HepG2 (cell line): Measurements from ENCODE around the gene TCF23. TPM values are rescaled to one million over a fixed set of nuclear protein-coding genes. Genes with fewer than 3 reads are reported as not detected.

ENCODE experiments used
- ATRX ChIP-seq: sonication (generic); formaldehyde crosslinking; IDR thresholded peaks from 2 replicates; pipeline ENCODE4 v1.4.0; 2020; ENCODE audit warnings: missing genetic modification reagents, borderline replicate concordance
- CHCHD3 ChIP-seq: sonication (generic); formaldehyde crosslinking; IDR thresholded peaks from 2 replicates; pipeline ENCODE4 v1.8.0; 2022; ENCODE audit warnings: mild to moderate bottlenecking, missing genetic modification reagents, moderate library complexity
- DNMT1 ChIP-seq: sonication (generic); formaldehyde crosslinking; IDR thresholded peaks from 2 replicates; pipeline ENCODE4 v1.5.1; 2020; ENCODE audit warnings: mild to moderate bottlenecking, missing genetic modification reagents
- FOXC1 ChIP-seq: sonication (generic); formaldehyde crosslinking; IDR thresholded peaks from 2 replicates; pipeline ENCODE4 v1.8.0; 2022; ENCODE audit warnings: mild to moderate bottlenecking, missing genetic modification reagents, borderline replicate concordance
- IKZF5 ChIP-seq: IDR thresholded peaks from 2 replicates; pipeline ENCODE4 v1.6.1; 2018; ENCODE audit warnings: missing genetic modification reagents, mild to moderate bottlenecking, missing compliant biosample characterization
- MXI1 ChIP-seq: IDR thresholded peaks from 3 replicates; pipeline ENCODE4 v1.6.1; 2012; ENCODE audit warnings: low read depth, low read length, inconsistent platforms, borderline replicate concordance
- MYC ChIP-seq: sonication (generic); formaldehyde crosslinking; IDR thresholded peaks from 2 replicates; pipeline ENCODE4 v1.9.0; 2021; ENCODE audit warnings: missing genetic modification reagents, borderline replicate concordance
- NRL ChIP-seq: sonication (generic); formaldehyde crosslinking; IDR thresholded peaks from 2 replicates; pipeline ENCODE4 v1.5.0; 2020; ENCODE audit warnings: missing genetic modification reagents, mild to moderate bottlenecking, moderate library complexity, borderline replicate concordance
- PLSCR1 ChIP-seq: sonication (generic); formaldehyde crosslinking; IDR thresholded peaks from 2 replicates; pipeline ENCODE4 v1.5.0; 2020; ENCODE audit warnings: missing genetic modification reagents, mild to moderate bottlenecking, borderline replicate concordance
- POLR2AphosphoS5 ChIP-seq: IDR thresholded peaks from 2 replicates; pipeline ENCODE4 v1.6.1; 2012; ENCODE audit warnings: low read depth, low read length
- SP2 ChIP-seq: sonication (generic); formaldehyde crosslinking; IDR thresholded peaks from 2 replicates; pipeline ENCODE4 v1.5.1; 2020; ENCODE audit warnings: mild to moderate bottlenecking, missing genetic modification reagents
- SP5 ChIP-seq: IDR thresholded peaks from 2 replicates; pipeline ENCODE4 v1.6.1; 2016; ENCODE audit warnings: low read depth, borderline replicate concordance
- SPEN ChIP-seq: sonication (generic); formaldehyde crosslinking; IDR thresholded peaks from 2 replicates; pipeline ENCODE4 v1.5.1; 2020; ENCODE audit warnings: low read depth, mild to moderate bottlenecking, missing genetic modification reagents
- TFDP1 ChIP-seq: IDR thresholded peaks from 2 replicates; pipeline ENCODE4 v1.6.1; 2016; ENCODE audit warnings: missing compliant biosample characterization, missing genetic modification reagents, borderline replicate concordance
- YEATS2 ChIP-seq: sonication (generic); formaldehyde crosslinking; IDR thresholded peaks from 2 replicates; pipeline ENCODE4 v1.4.0; 2020; ENCODE audit warnings: missing genetic modification reagents, borderline replicate concordance
- ZFP36 ChIP-seq: fragments of 150-350 bp; IDR thresholded peaks from 2 replicates; pipeline ENCODE4 v1.6.1; 2018; ENCODE audit warnings: borderline replicate concordance, low read length, low read depth; ENCODE audit not compliant: partially characterized antibody
- ZFP82 ChIP-seq: sonication (generic); formaldehyde crosslinking; IDR thresholded peaks from 2 replicates; pipeline ENCODE4 v1.5.1; 2020; ENCODE audit warnings: mild to moderate bottlenecking, missing genetic modification reagents, borderline replicate concordance
- ZNF333 ChIP-seq: sonication (generic); formaldehyde crosslinking; IDR thresholded peaks from 2 replicates; pipeline ENCODE4 v1.4.0; 2020; ENCODE audit warnings: mild to moderate bottlenecking, missing genetic modification reagents, borderline replicate concordance
- ZNF432 ChIP-seq: sonication (generic); formaldehyde crosslinking; IDR thresholded peaks from 2 replicates; pipeline ENCODE4 v1.5.0; 2020; ENCODE audit warnings: missing genetic modification reagents, mild to moderate bottlenecking, borderline replicate concordance
- ZNF598 ChIP-seq: sonication (generic); formaldehyde crosslinking; IDR thresholded peaks from 2 replicates; pipeline ENCODE4 v1.5.1; 2020; ENCODE audit warnings: mild to moderate bottlenecking, missing genetic modification reagents, borderline replicate concordance
- ZNF768 ChIP-seq: sonication (generic); formaldehyde crosslinking; IDR thresholded peaks from 2 replicates; pipeline ENCODE4 v1.4.0; 2020; ENCODE audit warnings: missing genetic modification reagents
- ZNF775 ChIP-seq: sonication (generic); formaldehyde crosslinking; IDR thresholded peaks from 2 replicates; pipeline ENCODE4 v1.4.0; 2020; ENCODE audit warnings: missing genetic modification reagents, mild to moderate bottlenecking, moderate library complexity, borderline replicate concordance
- ZUFSP ChIP-seq: sonication (generic); formaldehyde crosslinking; IDR thresholded peaks from 2 replicates; pipeline ENCODE4 v1.9.0; 2021; ENCODE audit warnings: missing genetic modification reagents, mild to moderate bottlenecking, borderline replicate concordance
- polyA plus RNA-seq, 8 experiments: library from polyadenylated mRNA; depleted of rRNA in 3 of 8; stranded (reverse) in 7 of 8; unstranded in 1 of 8; fragments of >200 nt; fragmentation: Illumina TruSeq in 4 of 8; extraction: Trizol in 4 of 8; gene quantifications; 2 replicates each; pipeline versions ENCODE4 v1.2.1 to v1.2.3, GENCODE V29; 2011 to 2016; ENCODE audit warnings: low read depth in 4 of 8, missing spikeins in 1 of 8, mixed read lengths in 1 of 8; ENCODE audit not compliant: insufficient read depth in 1 of 8
- total RNA-seq, 5 experiments: library from RNA; depleted of rRNA; stranded (reverse); fragments of >200 nt; fragmentation: Illumina TruSeq; extraction: Trizol; gene quantifications; 2 replicates each; pipeline ENCODE4 v1.2.3, GENCODE V29; 2016; ENCODE audit warnings: low read depth in 1 of 5

The TCF23 gene
- total and polyA plus RNA-seq, 2 of the 13 experiments (the other 11 are each of a cell fraction or from before 2014, with no cell fraction given) = 0.02 to 1.4 TPM

GRCh38 chr2:27185331-27186026 is 36.7 kb downstream of the TCF23 start (continued):
- no peak for TF ChIP-seq ZFP82 (CRISPR knock-in tag)
- no peak for TF ChIP-seq DNMT1 (CRISPR knock-in tag)
- TF ChIP-seq MYC (CRISPR knock-in tag) = no peak
- TF ChIP-seq ZNF598 (CRISPR knock-in tag) = no peak
- no peak for TF ChIP-seq ZNF432 (CRISPR knock-in tag)
- no peak for TF ChIP-seq SP5 (CRISPR knock-in tag)
- TF ChIP-seq ATRX (CRISPR knock-in tag) = no peak
- TF ChIP-seq PLSCR1 (CRISPR knock-in tag) = no peak
- TF ChIP-seq FOXC1 = no peak
- TF ChIP-seq CHCHD3 (CRISPR knock-in tag) = no peak
- TF ChIP-seq TFDP1 (CRISPR knock-in tag) = peak; percentile 49; the same call in 1 of the 2 replicates
- no peak; the same call in 1 of the 2 replicates for TF ChIP-seq SPEN
- TF ChIP-seq NRL = no peak
- no peak for TF ChIP-seq YEATS2
- no peak for TF ChIP-seq SP2 (CRISPR knock-in tag)
- no peak for TF ChIP-seq ZNF768 (CRISPR knock-in tag)
- TF ChIP-seq MXI1 = no peak; the same call in 2 of the 3 replicates
- no peak for TF ChIP-seq ZUFSP (CRISPR knock-in tag)
- TF ChIP-seq IKZF5 (CRISPR knock-in tag) = no peak
- no peak for TF ChIP-seq POLR2AphosphoS5
- no peak for TF ChIP-seq ZFP36
- no peak for TF ChIP-seq ZNF333 (CRISPR knock-in tag)
- no peak for TF ChIP-seq ZNF775 (CRISPR knock-in tag)
